Endothelial cell of umbilical vein (primary cell): ENCODE data around the gene BOD1L1. TPM values are rescaled to one million over a fixed set of nuclear protein-coding genes. Genes with fewer than 3 reads are reported as not detected.

Source experiments
- BruUV-seq: library from RNA; stranded (reverse); fragments of 400-500 nt; replicated peaks from 2 replicates; lab custom pipeline; 2021; lab: Mats Ljungman, UMichigan
- CTCF ChIA-PET: fragments of 300-600, 350-600 bp; sonication (Branson Sonifier 250); formaldehyde crosslinking; loops from one replicate; lab custom pipeline; 2021; ENCODE audit warnings: antibody characterized with exemption, inconsistent platforms; lab: Charles Lee
- POLR2A ChIA-PET: fragments of 300-600, 350-600 bp; sonication (Branson Sonifier 250); formaldehyde crosslinking; loops from one replicate; lab custom pipeline; 2021; ENCODE audit warnings: antibody characterized with exemption, inconsistent platforms; lab: Charles Lee
- DNase-seq: peaks from one replicate; pipeline ENCODE4 v3.0.0-alpha.2; 2011; ENCODE audit warnings: low read depth, low spot score
- FAIRE-seq: peaks from 2 replicates; lab custom pipeline; 2011; peaks lifted over from hg19 to GRCh38; lab: Jason Lieb, UNC
- H2AFZ ChIP-seq: 2 replicates; pipeline ENCODE4 v1.6.0; 2012; ENCODE audit warnings: low read depth, low read length, control low read depth, inconsistent platforms
- H3K27ac ChIP-seq: 2 replicates; pipeline ENCODE4 v1.5.1; 2011; ENCODE audit warnings: low read depth, mild to moderate bottlenecking, control low read depth, low read length, moderate library complexity; ENCODE audit not compliant: insufficient read depth
- H3K27me3 ChIP-seq, 2 experiments: 2 replicates each; pipeline versions ENCODE4 v1.6.0 to v1.6.1; 2011; ENCODE audit warnings: low read length in 2 of 2, mixed read lengths in 1 of 2; ENCODE audit not compliant: control insufficient read depth in 2 of 2, insufficient read depth in 2 of 2
- H3K36me3 ChIP-seq, 2 experiments: 2 replicates in 1 of 2; 3 replicates in 1 of 2; pipeline ENCODE4 v1.5.1; 2011; ENCODE audit warnings: low read length in 2 of 2, mild to moderate bottlenecking in 1 of 2, moderate library complexity in 1 of 2; ENCODE audit not compliant: control insufficient read depth in 2 of 2, insufficient read depth in 2 of 2; ENCODE audit errors: extremely low read depth in 1 of 2
- H3K4me1 ChIP-seq: 3 replicates; pipeline ENCODE4 v1.5.1; 2011; ENCODE audit warnings: mild to moderate bottlenecking, low read length; ENCODE audit not compliant: control insufficient read depth, insufficient read depth; ENCODE audit errors: extremely low read depth
- H3K4me2 ChIP-seq: 2 replicates; pipeline ENCODE4 v1.6.1; 2011; ENCODE audit warnings: low read length, control low read depth, mixed read lengths; ENCODE audit not compliant: insufficient read depth
- H3K4me3 ChIP-seq, 3 experiments: fragments of 200-600 bp in 1 of 3; sonication (generic), shearing (Covaris generic) in 1 of 3; replicated peaks in 1 of 3; 2 replicates each; pipeline ENCODE4 v1.5.1; 2011 to 2016; ENCODE audit warnings: control low read depth in 3 of 3, low read length in 3 of 3, mild to moderate bottlenecking in 2 of 3, inconsistent platforms in 1 of 3, low read depth in 1 of 3, moderate library complexity in 1 of 3; ENCODE audit not compliant: insufficient read depth in 1 of 3
- H3K79me2 ChIP-seq: 2 replicates; pipeline ENCODE4 v1.6.0; 2012; ENCODE audit warnings: low read length, inconsistent platforms; ENCODE audit not compliant: control insufficient read depth, insufficient read depth
- H3K9ac ChIP-seq: replicated peaks from 2 replicates; pipeline ENCODE3; 2011; ENCODE audit warnings: low read length, control low read depth; ENCODE audit not compliant: insufficient read depth; ENCODE audit errors: extremely low read depth
- H3K9me1 ChIP-seq: replicated peaks from 3 replicates; pipeline ENCODE4 v1.6.0; 2011; ENCODE audit warnings: mild to moderate bottlenecking, low read length; ENCODE audit not compliant: control insufficient read depth, insufficient read depth; ENCODE audit errors: extremely low read depth
- H3K9me3 ChIP-seq: replicated peaks from 2 replicates; pipeline ENCODE4 v1.5.1; 2012; ENCODE audit warnings: low read length, inconsistent platforms; ENCODE audit not compliant: control insufficient read depth, insufficient read depth
- H4K20me1 ChIP-seq: replicated peaks from 2 replicates; pipeline ENCODE3; 2011; ENCODE audit warnings: mild to moderate bottlenecking, low read length; ENCODE audit not compliant: control insufficient read depth, insufficient read depth; ENCODE audit errors: extremely low read depth
- EZH2 ChIP-seq: IDR thresholded peaks from 2 replicates; pipeline ENCODE4 v1.6.1; 2012; ENCODE audit warnings: borderline replicate concordance, low read depth, mild to moderate bottlenecking, moderate library complexity, low read length, inconsistent platforms; ENCODE audit not compliant: severe bottlenecking
- FOS ChIP-seq: IDR thresholded peaks from 2 replicates; pipeline ENCODE4 v1.6.1; 2011; ENCODE audit warnings: mild to moderate bottlenecking, low read length, moderate library complexity, borderline replicate concordance; ENCODE audit not compliant: insufficient read depth
- GATA2 ChIP-seq: IDR thresholded peaks from 2 replicates; pipeline ENCODE4 v1.7.0; 2011; ENCODE audit warnings: low read depth, mild to moderate bottlenecking, moderate library complexity, mixed read lengths, low read length; ENCODE audit not compliant: insufficient read length, insufficient read depth
- JUN ChIP-seq: IDR thresholded peaks from 2 replicates; pipeline ENCODE4 v1.6.1; 2011; ENCODE audit warnings: borderline replicate concordance, low read depth; ENCODE audit not compliant: insufficient read length, insufficient read depth
- MYC ChIP-seq: IDR thresholded peaks from one replicate; pipeline ENCODE4 v1.6.1; 2011; ENCODE audit warnings: mild to moderate bottlenecking, low read depth, low read length
- POLR2A ChIP-seq: IDR thresholded peaks from 2 replicates; pipeline ENCODE4 v1.6.1; 2012; ENCODE audit warnings: low read depth, mild to moderate bottlenecking, control low read depth, low read length
- POLR2AphosphoS5 ChIP-seq: IDR thresholded peaks from 2 replicates; pipeline ENCODE4 v1.6.1; 2012; ENCODE audit warnings: low read depth, mild to moderate bottlenecking, control low read depth, low read length, moderate library complexity; ENCODE audit not compliant: insufficient read depth
- dilution Hi-C: fragments of 300-500 bp; cut with MboI; formaldehyde crosslinking; loops from one replicate; pipeline ENCODE4 v1.15.0; 2019; ENCODE audit warnings: low sequenced_read_pairs; ENCODE audit not compliant: extremely low pct_ligation_motif_present
- intact Hi-C: fragments of 100-400 bp; cut with micrococcal nuclease; formaldehyde crosslinking; loops from one replicate; pipeline ENCODE4 v1.10.0; 2022
- polyA plus RNA-seq, 4 experiments: library from polyadenylated mRNA; depleted of rRNA in 3 of 4; stranded (reverse) in 3 of 4; unstranded in 1 of 4; fragments of >200 nt; gene quantifications; 2 replicates each; pipeline versions ENCODE4 v1.2.1 to v1.2.3, GENCODE V29; 2011 to 2012; ENCODE audit warnings: missing spikeins in 1 of 4
- total RNA-seq: library from RNA; stranded (reverse); gene quantifications from 2 replicates; pipeline ENCODE4 v1.2.3, GENCODE V29; 2021
- TF ChIP-seq, protein P1 (sequence below), 2 donors: IDR thresholded peaks; 1 replicate in 1 of 2; 2 replicates in 1 of 2; pipeline ENCODE4 v1.5.1; 2011; ENCODE audit warnings: low read length in 2 of 2, mild to moderate bottlenecking in 2 of 2, moderate library complexity in 2 of 2, control low read depth in 1 of 2, inconsistent platforms in 1 of 2, low read depth in 1 of 2; ENCODE audit not compliant: insufficient read depth in 1 of 2; ENCODE audit errors: extremely low read depth in 1 of 2
- TF ChIP-seq, protein P2 (sequence below): IDR thresholded peaks from 2 replicates; pipeline ENCODE4 v1.6.1; 2011; ENCODE audit not compliant: insufficient read depth, insufficient read length

Gene BOD1L1
- total and polyA plus RNA-seq, 2 donors (not counting 3 experiments of a cell fraction or from before 2014, with no cell fraction given): 5.2 to 31.2 TPM

DNA sequence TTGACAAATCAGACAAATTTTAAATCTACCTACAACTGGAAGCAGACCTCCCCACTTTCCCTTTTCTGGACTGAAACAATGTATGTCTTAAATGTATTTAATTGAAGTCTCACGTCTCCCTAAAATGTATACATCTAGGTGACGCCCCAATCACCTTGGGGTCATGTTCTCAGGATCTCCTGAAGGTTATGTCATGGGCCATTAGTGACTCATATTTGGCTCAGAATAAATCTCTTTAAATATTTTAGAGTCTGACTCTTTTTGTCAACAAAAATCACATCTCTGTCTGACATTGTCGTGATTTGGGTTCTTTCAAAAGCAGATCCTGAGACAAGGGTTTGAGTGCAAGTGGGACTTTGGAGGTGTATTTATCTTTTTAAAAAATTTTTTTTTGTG lies 26.2 kb upstream of the BOD1L1 start:
- no TSS peak for BruUV-seq
- no peak for DNase-seq
- peak; percentile 26 for FAIRE-seq
- peaks cover 5 to 7% of the 10 kb centered on the region in 2 experiments for H3K27me3 ChIP-seq
- TF ChIP-seq, protein P1, sequence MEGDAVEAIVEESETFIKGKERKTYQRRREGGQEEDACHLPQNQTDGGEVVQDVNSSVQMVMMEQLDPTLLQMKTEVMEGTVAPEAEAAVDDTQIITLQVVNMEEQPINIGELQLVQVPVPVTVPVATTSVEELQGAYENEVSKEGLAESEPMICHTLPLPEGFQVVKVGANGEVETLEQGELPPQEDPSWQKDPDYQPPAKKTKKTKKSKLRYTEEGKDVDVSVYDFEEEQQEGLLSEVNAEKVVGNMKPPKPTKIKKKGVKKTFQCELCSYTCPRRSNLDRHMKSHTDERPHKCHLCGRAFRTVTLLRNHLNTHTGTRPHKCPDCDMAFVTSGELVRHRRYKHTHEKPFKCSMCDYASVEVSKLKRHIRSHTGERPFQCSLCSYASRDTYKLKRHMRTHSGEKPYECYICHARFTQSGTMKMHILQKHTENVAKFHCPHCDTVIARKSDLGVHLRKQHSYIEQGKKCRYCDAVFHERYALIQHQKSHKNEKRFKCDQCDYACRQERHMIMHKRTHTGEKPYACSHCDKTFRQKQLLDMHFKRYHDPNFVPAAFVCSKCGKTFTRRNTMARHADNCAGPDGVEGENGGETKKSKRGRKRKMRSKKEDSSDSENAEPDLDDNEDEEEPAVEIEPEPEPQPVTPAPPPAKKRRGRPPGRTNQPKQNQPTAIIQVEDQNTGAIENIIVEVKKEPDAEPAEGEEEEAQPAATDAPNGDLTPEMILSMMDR (IDR thresholded peaks at IDR 0.05; ENCODE audit: extremely low read depth in 1 of 2, insufficient read depth in 1 of 2, low read depth in 1 of 2, low read length in 2 of 2): no peak
- TF ChIP-seq FOS: peak; percentile 5
- CTCF ChIA-PET: interaction anchor here (0.7 to 4.4 kb wide), 38 partner anchors 11 to 1944 kb away, joined by 3 to 32 read pairs (median 4); partner anchors contain the start of gene BOD1L1
- H3K4me2 ChIP-seq: no peak overlapping the region
- POLR2A ChIA-PET: interaction anchor here (0.9 kb wide), 1 partner anchor 26 kb away, joined by 4 read pairs; the partner anchor contains the start of gene BOD1L1
- dilution Hi-C loops (no loop called here), intact Hi-C loops (loop anchor here (2.0 to 10.0 kb wide), 4 partner anchors 27 to 1803 kb away; partner anchors contain the start of gene BOD1L1)
- no peaks in the 10 kb centered on the region for H3K9me3 ChIP-seq
- H3K9ac ChIP-seq: no peak overlapping the region
- no peaks in the 10 kb centered on the region for H3K9me1 ChIP-seq
- no peaks in the 10 kb centered on the region for H4K20me1 ChIP-seq
- H3K4me3 ChIP-seq: no peak overlapping the region
- H3K4me1 ChIP-seq: peaks cover 4% of the 10 kb centered on the region
- H3K27ac ChIP-seq: no peak overlapping the region
- no peaks in the 10 kb centered on the region for H3K36me3 ChIP-seq
- no peak overlapping the region for H2AFZ ChIP-seq
- H3K79me2 ChIP-seq: no peaks in the 10 kb centered on the region

DNA sequence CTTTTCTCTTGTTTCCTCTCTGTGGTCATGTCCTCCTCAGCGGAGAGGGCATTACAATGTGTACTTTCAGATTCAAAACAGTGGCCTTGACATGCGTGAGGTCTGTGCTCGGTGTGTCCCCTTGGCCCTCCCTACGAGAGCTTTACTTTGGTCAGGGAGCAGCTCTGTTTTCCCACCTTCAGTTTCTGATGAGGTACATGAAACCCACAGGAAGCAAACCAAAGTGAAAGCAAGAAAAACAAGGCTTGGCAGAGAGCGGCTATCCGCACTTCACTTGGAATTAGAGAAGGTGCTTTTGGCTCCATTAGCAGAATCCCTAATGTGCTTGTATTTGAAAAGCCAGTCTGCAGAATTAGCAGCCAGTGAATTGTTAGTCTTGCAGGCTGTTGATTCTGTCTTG lies 19.5 kb upstream of the BOD1L1 start:
- dilution Hi-C loops (loop anchor here (25.0 kb wide), 1 partner anchor 540 kb away; no protein-coding TSS in a partner anchor), intact Hi-C loops (no loop called here)
- Histone ChIP-seq H3K4me3 (no peak overlapping the region), H3K79me2 (no peaks in the 10 kb centered on the region), H3K4me1 (no peaks in the 10 kb centered on the region), H3K27ac (no peak overlapping the region), H3K36me3 (no peaks in the 10 kb centered on the region), H3K9me1 (no peaks in the 10 kb centered on the region), H3K27me3 (peaks cover 0 to 3% of the 10 kb centered on the region in 2 experiments), H2AFZ (no peak overlapping the region), H3K9ac (no peak overlapping the region), H3K9me3 (no peaks in the 10 kb centered on the region), H4K20me1 (no peaks in the 10 kb centered on the region), H3K4me2 (no peak overlapping the region)
- ChIA-PET POLR2A (no interaction called here), CTCF (no interaction called here)
- DNase-seq (no peak), FAIRE-seq (no peak)
- TF ChIP-seq POLR2AphosphoS5: no peak
- TF ChIP-seq, protein P2, sequence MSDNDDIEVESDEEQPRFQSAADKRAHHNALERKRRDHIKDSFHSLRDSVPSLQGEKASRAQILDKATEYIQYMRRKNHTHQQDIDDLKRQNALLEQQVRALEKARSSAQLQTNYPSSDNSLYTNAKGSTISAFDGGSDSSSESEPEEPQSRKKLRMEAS: no peak
- TF ChIP-seq GATA2: no peak
- no peak for TF ChIP-seq FOS
- TF ChIP-seq MYC: no peak
- TF ChIP-seq EZH2: no peak
- no peak for TF ChIP-seq JUN
- no peak for TF ChIP-seq POLR2A
- TF ChIP-seq, protein P1 (IDR thresholded peaks at IDR 0.05; ENCODE audit: extremely low read depth in 1 of 2, insufficient read depth in 1 of 2, low read depth in 1 of 2, low read length in 2 of 2): no peak
- no TSS peak for BruUV-seq
